Neural cell (in vitro differentiated cells): ENCODE results near the gene GRID2IP.
"Not testable (repeated sequence)": the region's sequence is repeated elsewhere in the genome, so short reads cannot be mapped to it uniquely, and the experiment has no call there.

ENCODE experiments used
- CTCF ChIP-seq: fragments of 450-650 bp; IDR thresholded peaks from 2 replicates; pipeline ENCODE4 v1.5.1; 2014; ENCODE audit warnings: antibody characterized with exemption, mild to moderate bottlenecking, moderate library complexity; ENCODE audit not compliant: poor library complexity, severe bottlenecking
- MXI1 ChIP-seq: fragments of 450-650 bp; conservative IDR thresholded peaks from 2 replicates; pipeline ENCODE4 v1.6.1; 2014; ENCODE audit warnings: antibody characterized with exemption, mild to moderate bottlenecking; ENCODE audit not compliant: poor library complexity, severe bottlenecking
- POLR2AphosphoS5 ChIP-seq: IDR thresholded peaks from 2 replicates; pipeline ENCODE4 v1.6.1; 2012
- REST ChIP-seq: IDR thresholded peaks from 2 replicates; pipeline ENCODE4 v1.6.1; 2012; ENCODE audit warnings: borderline replicate concordance
- SMC3 ChIP-seq: fragments of 450-650 bp; conservative IDR thresholded peaks from 2 replicates; pipeline ENCODE4 v1.6.1; 2014; ENCODE audit warnings: antibody characterized with exemption, mild to moderate bottlenecking, moderate library complexity; ENCODE audit not compliant: poor library complexity

- not testable (repeated sequence) for TF ChIP-seq CTCF, POLR2AphosphoS5, SMC3, REST, MXI1
Measured at GRCh38 chr7:6449884-6450283, 101.4 kb downstream of the GRID2IP start.
